ENCODE measurements around the gene TPM3.

Gene TPM3

DNA sequence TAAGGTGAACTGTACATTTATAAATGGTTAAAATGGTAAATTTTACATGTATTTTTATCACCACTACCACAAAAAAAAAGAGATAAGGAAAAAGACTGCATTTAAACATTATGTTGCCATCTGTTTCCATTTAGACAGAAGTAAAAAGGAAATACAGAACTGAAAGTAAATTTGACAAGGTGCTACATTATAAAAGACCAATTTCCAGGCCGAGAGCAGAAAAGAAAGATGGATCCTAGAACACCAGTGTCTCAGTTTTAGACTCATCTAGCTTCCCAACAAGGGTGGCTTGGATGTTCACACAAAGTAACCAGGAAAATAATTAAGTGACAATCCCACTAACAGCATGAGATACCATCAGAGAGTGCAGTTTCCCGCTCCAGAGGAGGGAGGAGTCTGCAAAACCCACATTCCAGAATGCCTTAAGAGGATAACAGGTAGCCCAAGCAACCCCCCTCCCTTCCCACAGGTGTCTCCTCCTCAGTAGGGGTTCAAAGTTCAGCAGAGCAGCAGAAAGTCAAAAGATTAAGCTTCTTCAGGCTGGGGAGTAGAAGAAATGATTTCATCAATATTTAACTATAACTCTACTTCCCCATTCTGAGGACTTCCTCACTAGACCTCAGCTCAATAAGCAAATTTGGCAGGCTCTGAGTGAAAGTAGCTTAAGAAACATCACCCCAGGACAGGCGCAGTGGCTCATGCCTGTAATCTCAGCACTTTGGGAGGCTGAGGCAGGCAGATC lies 11.8 kb downstream of the TPM3 start:
- no peaks in the 10 kb centered on the region for H3K9me3 ChIP-seq
- TF ChIP-seq, protein P1, sequence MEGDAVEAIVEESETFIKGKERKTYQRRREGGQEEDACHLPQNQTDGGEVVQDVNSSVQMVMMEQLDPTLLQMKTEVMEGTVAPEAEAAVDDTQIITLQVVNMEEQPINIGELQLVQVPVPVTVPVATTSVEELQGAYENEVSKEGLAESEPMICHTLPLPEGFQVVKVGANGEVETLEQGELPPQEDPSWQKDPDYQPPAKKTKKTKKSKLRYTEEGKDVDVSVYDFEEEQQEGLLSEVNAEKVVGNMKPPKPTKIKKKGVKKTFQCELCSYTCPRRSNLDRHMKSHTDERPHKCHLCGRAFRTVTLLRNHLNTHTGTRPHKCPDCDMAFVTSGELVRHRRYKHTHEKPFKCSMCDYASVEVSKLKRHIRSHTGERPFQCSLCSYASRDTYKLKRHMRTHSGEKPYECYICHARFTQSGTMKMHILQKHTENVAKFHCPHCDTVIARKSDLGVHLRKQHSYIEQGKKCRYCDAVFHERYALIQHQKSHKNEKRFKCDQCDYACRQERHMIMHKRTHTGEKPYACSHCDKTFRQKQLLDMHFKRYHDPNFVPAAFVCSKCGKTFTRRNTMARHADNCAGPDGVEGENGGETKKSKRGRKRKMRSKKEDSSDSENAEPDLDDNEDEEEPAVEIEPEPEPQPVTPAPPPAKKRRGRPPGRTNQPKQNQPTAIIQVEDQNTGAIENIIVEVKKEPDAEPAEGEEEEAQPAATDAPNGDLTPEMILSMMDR (IDR thresholded peaks at IDR 0.05): no peak
- no peaks in the 10 kb centered on the region for H3K27me3 ChIP-seq
- peaks cover 0 to 11% (median 8%) of the 10 kb centered on the region in 3 donors for H3K36me3 ChIP-seq
- peak in 1 of 2 donors; percentile 32 for DNase-seq
- peaks cover 0 to 66% (median 51%) of the 10 kb centered on the region in 4 donors for H3K4me1 ChIP-seq
- H3K4me3 ChIP-seq: no peak overlapping the region
- intact Hi-C loops (cut with DNase I; ENCODE audit: low total_unique reads): no loop called here
- H3K27ac ChIP-seq: no peak overlapping the region

DNA sequence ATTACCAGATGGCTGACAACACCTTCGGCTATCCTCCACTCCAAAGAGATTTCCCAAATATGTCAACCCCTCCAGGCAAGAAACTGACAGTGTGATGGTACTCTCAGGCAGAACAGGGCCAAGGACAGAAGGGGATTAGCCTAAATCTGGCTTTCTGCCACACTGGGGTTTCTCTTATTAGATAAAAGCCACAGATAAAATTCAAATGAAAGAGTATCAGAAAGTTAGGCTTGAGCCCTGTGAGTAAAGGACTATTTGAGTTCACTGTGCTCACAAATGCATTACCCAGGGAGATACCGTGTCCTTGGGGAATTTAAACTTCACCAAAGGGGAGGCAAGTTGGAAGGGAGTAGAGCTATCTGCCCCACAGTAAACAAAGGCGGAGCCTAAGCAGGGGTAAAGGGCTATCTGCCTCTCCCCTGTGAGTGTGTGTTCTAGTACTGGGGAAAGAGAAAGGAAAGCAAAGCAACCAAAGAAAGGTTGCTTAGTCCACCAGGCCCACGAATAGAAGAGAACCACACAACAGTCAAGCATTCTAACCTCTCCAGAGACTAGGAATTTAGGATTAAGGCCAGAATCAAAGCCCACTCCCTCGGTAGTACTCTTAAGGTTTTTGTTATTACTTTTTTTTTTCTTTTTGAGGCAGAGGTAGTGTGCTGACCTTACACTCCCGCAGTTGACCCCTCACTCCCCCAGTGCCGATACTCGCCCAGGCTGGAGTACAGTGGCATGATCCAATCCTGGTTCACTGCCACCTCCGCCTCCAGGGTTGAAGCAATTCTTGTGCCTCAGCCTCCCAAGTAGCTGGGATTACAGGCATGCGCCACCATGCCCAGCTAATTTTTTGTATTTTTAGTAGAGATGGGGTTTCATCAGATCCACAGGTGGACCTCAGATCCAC lies 12.7 kb downstream of the TPM3 start:
- Histone ChIP-seq H3K27ac (no peak overlapping the region), H3K4me1 (peaks cover 0 to 66% (median 51%) of the 10 kb centered on the region in 4 donors), H3K27me3 (no peaks in the 10 kb centered on the region), H3K36me3 (peaks cover 0 to 19% (median 16%) of the 10 kb centered on the region in 3 donors), H3K9me3 (no peaks in the 10 kb centered on the region), H3K4me3 (no peak overlapping the region)
- TF ChIP-seq, protein P1 (IDR thresholded peaks at IDR 0.05): no peak
- DNase-seq: no peak
- intact Hi-C loops (cut with DNase I; ENCODE audit: low total_unique reads): no loop called here

DNA sequence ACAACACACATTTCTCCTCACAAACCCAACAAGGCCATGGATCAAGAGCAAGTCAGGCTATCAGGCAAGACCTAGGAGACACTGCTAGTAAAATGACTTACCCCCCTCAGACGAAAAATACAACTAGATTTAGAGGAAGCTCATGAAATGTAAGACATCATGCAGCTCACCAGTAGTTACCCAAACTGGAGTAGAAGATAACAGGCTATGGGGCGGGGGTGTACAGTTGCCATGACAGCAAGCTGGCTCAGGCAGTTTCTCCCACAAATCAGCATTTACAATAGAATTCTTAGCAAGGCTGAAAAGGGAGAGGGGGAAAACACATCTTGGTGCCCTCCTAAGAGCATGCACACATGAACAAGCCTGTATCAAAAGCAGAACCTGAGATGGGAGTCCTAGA lies 13.9 kb downstream of the TPM3 start:
- DNase-seq: no peak
- H3K9me3 ChIP-seq: no peaks in the 10 kb centered on the region
- H3K36me3 ChIP-seq: peaks cover 8 to 30% (median 27%) of the 10 kb centered on the region in 3 donors
- H3K27ac ChIP-seq: no peak overlapping the region
- TF ChIP-seq, protein P1 (IDR thresholded peaks at IDR 0.05): no peak
- no peak overlapping the region for H3K4me3 ChIP-seq
- intact Hi-C loops (cut with DNase I; ENCODE audit: low total_unique reads): no loop called here
- H3K27me3 ChIP-seq: no peaks in the 10 kb centered on the region
- peaks cover 0 to 66% (median 50%) of the 10 kb centered on the region in 4 donors for H3K4me1 ChIP-seq

DNA sequence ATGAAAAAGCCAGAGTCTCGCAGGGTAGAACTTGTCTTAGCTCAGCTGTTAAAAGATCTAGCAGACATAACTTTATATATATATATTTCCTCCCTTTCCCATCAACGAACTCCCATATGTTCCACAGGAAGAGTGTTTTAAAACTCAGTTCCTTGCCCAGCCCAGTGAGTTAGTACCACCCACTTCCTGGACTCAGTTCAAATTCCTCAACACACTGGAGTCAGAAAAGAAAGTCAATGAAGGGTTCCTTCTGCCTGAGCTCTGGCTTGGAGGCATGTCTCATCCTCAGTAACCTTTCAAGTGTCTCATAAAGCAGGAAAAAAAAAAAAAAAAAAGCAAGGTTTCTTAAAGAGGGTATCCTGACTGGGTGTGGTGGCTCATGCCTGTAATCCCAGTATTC lies 15.6 kb downstream of the TPM3 start:
- TF ChIP-seq, protein P1 (IDR thresholded peaks at IDR 0.05): no peak
- Histone ChIP-seq H3K4me3 (no peak overlapping the region), H3K27me3 (no peaks in the 10 kb centered on the region), H3K4me1 (peaks cover 0 to 57% (median 42%) of the 10 kb centered on the region in 4 donors), H3K27ac (no peak overlapping the region), H3K9me3 (no peaks in the 10 kb centered on the region), H3K36me3 (peaks cover 25 to 47% (median 44%) of the 10 kb centered on the region in 3 donors)
- peak; percentile 17 to 34 for DNase-seq
- intact Hi-C loops (cut with DNase I; ENCODE audit: low total_unique reads): no loop called here

DNA sequence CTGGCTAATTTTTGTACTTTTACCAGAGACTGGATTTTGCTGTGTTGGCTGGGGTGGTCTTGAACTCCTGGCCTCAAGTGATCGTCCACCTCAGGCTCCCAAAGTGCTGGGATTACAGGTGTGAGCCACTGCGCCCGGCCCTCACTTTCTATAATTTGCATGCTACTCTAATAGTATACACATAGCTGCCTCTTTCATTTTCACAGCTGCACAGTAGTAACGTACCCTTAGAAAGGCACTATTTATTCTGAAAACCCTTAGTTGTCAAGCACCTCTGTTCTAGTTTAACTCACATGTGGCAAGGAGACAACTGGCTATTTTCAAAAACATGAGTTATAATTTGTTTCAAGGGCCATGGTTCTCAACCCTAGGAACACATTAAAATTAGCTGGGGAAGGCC lies 17.2 kb downstream of the TPM3 start:
- H3K4me1 ChIP-seq: peaks cover 0 to 40% (median 27%) of the 10 kb centered on the region in 4 donors
- no peak overlapping the region for H3K27ac ChIP-seq
- H3K4me3 ChIP-seq: no peak overlapping the region
- DNase-seq: no peak
- intact Hi-C loops (cut with DNase I; ENCODE audit: low total_unique reads): no loop called here
- TF ChIP-seq, protein P1 (IDR thresholded peaks at IDR 0.05): no peak
- peaks cover 42 to 64% (median 61%) of the 10 kb centered on the region in 3 donors for H3K36me3 ChIP-seq
- H3K27me3 ChIP-seq: no peaks in the 10 kb centered on the region
- H3K9me3 ChIP-seq: no peaks in the 10 kb centered on the region

Data from tibial artery (tissue), 4 donors.